GM21576 (cell line): ENCODE data around the gene WBP1L.
"Not testable (repeated sequence)": the region's sequence is repeated elsewhere in the genome, so short reads cannot be mapped to it uniquely, and the experiment has no call there.

Experiments used
- ATAC-seq: cut with Tn5 transposase; IDR thresholded peaks from one replicate; pipeline ENCODE4 v1.9.1; 2021; ENCODE audit warnings: mild to moderate bottlenecking, moderate library complexity; ENCODE audit not compliant: unreplicated experiment

The WBP1L gene

DNA sequence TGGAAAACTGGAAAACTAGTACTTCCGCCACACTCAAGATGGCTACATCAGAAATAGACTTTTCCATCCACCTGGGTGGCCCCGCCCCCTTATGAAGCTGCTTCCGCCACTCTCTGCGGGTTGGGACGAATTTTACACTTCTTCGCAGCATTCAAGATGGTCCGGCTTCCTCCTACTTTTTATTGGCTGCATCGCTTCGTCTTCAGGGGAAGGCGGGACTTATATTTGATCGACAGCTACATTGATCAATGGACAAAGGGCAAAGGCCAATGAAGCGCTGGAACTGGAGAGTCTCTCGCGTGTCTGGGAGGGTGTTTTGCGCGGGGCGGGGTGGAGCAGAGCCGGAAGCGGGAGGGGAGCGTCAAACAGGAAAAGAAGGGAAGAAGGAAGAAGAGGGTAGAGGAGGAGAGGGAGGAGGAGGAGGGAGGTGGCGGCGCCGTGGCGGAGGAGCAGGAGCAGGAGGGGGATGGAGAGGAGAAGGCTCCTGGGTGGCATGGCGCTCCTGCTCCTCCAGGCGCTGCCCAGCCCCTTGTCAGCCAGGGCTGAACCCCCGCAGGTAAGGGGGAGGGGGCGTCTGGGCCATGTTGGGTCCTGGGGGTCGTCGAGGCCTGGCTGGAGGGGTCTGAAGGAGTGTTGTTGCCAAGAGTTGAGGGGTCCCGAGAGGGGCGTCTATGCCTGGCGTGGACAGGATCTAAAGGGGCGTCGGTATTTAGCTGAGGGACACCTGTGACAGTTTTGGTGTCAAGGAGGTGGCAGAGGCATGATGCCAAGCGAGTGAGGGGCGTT, at the start of gene WBP1L:
Gene WBP1L, plus strand, starts transcription at position 361 of the 786 bp plus-strand sequence. Its CDS starts 106 bp downstream, at position 467.
- peak; percentile 96 for ATAC-seq

DNA sequence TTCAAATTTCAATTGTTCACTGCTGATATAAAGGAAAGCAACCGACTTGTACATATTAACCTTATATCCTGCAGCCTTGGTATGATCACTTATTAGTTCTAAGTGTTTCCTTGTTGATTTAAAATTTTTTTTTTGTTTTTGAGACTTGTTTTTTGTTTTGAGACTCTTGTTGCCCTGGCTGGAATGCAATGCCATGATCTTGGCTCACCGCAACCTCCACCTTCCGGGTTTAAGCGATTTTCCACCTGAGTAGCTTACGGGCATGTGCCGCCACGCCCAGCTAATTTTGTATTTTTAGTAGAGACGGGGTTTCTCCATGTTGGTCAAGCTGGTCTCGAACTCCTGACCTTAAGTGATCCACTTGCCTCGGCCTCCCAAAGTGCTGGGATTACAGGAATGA, 48.3 kb upstream of the WBP1L start:
- ATAC-seq = not testable (repeated sequence)

DNA sequence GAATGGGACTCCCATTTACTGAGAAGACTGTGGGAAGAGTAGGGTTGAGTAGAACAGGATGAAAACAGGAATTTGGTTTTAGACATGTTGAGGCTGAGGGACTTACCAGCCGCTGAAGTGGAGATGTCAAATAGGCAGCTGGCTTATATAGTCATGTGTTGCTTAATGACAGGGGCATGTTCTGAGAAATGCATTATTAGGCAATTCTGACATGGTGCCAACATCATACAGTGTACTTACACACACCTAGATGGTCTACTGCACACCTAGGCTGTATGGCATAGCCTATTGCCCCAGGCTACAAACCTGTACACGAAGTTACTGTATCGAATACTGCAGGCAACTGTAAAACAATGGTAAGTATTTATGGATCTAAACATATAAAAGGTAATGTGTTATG, 47.0 kb upstream of the WBP1L start:
- ATAC-seq = no peak

DNA sequence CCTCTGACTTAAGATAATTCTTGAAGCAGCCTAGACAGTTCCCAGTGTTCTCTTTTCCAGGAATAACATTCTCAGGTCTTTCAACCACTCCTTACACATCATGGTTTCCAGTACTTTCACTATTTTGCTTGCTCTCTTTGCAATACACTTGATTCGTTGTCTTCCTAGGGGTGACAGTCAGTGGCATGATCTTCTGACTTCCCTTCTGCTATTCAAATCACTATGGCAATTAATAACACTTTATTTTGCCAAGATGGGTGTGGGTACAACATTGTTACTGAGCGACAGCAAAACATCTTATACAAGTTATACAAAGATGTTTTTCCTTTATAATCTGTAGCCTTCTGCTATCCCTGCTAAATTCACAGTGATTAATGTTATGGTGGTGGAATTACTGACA, 44.9 kb upstream of the WBP1L start:
- no peak for ATAC-seq

DNA sequence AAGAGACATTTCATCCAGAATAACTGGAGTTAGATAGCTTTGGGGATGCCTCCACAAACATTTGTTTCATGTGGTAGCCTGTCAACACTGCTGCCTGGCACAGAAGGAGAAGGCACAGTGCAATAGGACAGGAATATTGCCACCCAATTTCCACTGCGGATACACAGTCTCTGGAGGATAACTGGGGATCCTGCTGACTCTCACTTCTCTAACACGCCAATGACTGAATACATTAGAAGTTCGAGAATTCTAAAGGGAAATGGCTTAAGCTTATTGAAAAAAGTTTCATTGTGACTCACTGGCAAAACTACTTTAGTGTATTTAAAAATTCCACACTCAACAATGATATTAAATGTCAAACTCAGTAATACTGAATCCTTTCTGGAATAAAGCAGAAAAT, 42.5 kb upstream of the WBP1L start:
- no peak for ATAC-seq

DNA sequence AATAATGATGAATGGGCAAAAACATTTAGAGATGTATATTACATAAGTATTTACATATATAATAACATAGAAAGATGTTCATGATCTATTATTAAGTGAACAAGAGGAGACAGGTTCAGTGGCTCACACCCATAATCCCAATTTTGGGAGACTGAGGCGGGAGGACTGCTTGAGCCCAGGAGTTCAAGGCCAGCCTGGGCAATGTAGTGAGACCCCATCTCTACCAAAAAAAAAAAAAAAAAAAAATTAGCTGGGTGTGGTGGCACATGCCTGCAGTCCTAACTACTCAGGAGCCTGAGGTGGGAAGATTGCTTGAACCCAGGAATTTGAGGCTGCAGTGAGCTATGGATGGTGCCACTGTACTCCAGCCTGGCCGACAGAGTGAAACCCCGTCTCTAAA, 42.0 kb upstream of the WBP1L start:
- no peak for ATAC-seq

DNA sequence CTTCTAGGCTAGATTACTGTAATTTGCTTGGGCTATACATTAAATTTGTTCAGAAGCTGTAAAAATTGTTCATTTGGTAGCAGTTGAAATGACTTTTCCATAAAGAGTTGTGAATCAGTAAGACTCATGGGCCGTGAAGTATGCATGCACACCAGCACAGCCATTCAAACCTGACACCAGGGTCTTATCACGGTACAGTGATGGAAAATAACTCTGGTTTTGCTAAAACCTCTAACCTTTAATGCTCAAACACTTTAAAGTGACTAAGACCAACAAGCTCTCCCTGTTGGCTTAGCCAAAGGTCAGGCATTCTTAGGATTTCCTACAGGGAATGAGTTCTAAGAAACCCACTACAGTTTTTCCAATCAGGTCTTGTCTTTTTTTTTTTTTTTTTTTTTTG, 41.0 kb upstream of the WBP1L start:
- no peak for ATAC-seq

DNA sequence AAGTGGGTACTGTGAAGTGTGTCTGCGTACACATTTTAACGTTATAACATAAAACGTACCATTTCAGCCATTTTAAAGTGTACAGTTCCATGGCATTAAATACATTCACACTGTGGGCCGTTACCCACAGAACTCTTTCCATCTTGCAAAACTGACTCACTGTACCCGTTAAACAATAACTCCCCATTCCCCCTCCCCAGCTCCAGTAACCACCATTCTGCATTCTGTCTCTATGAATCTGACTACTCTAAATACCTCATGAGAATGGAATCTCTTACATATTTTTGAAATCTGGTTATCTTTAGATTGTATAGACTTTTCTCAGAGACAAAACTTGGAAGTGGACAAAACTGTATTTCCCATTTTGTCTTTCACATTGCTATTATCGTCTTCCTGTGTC, 38.8 kb upstream of the WBP1L start:
- no peak for ATAC-seq

DNA sequence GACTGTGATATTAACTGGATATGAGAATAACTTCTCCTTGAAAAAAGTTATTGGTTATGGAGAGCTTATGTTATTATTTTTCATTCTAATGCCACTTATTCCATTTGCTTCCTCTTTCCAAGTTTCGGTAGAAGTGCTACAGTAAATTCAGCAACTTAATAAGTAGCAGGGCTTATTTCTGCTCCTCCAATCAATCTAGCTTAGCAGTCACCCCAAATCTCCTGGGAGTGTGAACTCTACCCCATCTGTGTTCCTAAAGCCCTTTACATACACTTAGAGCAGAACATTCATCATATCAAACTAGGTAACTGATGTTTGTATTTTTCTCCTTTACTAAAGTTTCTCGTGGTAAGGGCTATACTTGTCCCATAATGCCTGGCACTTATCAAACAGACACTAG, 38.2 kb upstream of the WBP1L start:
- no peak for ATAC-seq

DNA sequence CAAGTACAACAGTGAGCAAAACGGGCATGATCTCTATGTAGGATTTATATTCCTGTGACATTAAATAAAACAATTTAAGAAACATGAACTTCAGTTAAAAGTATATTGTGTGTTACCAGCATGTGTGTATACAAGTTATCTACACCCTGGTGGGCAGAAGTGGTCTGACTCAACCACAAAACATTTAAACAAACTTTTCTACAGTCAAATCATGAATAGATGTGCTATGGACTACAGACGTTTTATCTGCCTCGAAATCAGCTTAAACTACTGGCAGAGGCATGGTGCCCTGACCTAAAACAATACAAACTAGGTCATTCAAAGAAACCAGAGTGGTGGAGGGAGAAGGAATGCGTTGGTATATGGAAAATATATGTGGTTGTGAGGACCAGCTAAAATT, 33.1 kb upstream of the WBP1L start:
- no peak for ATAC-seq

DNA sequence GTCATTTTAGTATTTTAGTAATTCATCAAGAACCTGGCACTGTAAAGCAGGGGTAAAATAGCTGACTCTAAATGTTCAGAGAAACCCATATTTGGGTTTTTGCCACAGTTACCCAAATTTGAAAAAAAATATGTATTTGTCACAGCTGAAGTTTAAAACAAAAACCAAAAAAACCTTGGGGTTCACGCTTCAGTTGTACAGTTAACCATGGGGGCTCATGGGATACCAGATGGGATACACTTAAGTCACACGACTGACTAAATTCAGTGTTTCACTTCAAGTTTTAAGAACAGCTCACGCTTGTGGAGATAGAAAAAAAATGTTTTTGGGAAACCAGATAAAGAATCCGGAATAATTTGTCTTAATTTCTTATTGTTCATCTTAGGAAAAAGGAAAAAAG, 31.7 kb upstream of the WBP1L start:
- ATAC-seq = no peak

DNA sequence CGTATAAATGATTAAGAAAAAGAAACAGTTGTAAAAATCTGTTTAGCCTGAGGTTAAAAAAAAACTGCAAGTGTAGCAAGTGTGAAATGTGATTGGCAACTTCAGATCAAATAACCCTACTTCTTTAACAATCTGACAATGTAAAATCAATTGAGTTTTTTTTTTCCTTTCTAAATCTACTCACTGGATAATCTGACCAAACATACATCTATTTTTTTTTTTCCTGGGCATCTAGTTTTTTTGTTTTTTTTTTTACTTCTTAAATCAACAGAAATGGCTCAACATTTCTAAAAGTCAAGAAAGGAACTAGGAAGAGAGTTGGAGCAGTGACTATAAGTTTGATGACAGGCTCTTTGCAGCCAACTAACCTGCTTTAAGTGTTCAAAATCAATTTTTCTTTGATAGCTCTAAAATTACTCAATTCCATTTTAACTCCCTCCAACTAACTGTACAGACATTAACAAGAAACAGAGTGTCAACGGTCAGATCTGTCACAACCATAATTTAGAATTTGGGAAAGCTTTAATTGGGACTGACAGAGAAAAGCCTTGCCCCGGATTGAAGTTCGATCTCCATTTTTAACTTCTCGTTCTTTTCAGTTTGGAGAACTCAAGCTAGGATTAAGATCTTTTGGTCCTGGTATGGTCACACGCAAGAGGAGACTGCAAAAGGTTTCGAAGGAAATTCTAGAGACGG, 30.8 kb upstream of the WBP1L start:
- ATAC-seq = no peak

DNA sequence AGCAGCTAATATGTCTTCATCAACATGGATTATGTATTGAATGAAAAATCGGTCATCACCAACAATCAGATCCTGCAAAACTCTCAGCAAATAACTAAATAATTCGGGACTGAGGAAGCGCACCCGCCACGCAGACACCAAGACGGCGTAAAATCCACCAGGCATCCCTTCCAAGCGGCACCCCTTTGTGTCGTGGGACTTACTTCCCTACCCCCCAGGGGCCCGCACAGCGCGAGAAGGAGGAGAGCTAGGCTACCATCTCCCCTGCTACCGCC, 30.3 kb upstream of the WBP1L start:
- peak; percentile 33 for ATAC-seq

DNA sequence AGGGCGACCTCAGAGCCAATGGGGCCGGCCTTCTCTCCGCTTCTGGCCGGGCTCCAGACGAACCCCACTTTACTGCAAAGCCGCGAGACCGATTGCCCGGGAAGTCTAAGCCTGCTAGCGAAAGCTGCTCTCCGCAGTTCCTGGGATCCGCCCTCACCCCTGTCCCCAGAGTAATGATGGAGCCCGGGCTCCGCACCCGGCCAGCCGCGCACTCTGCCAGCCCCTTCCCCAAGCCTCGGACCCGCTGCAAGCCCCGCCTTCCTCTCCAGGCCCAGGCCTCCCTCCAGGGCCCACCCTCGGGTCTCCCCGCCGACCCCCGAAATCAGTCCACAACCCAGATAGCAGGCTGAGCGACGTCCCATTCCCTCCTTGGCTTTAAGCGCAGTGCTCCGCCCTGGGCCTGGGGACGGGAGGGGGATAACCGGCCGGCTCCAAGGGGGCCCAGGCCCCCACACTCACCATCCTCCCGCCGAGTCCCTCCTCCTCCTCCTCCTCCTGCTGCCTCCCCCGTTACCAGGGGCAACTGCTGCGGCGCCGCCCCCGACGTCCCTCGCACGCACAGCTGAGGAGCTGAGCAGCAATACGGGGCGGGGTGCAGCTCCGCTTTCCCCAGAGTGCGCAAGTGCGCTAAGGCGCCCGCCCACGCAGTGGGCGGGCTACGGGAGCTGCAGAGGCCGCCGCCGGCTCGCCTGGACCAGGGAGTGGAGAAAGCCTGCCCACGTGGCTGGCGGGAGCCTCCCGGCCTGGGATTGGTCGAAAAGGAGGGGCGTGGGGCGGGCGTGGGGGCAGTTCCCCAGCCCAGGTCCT, 29.7 kb upstream of the WBP1L start, which contains the start of gene ARL3:
Gene ARL3, minus strand, starts transcription at position 584 of the 807 bp plus-strand sequence. Its CDS starts 122 bp downstream, at position 462.
- ATAC-seq = peak; percentile 70

DNA sequence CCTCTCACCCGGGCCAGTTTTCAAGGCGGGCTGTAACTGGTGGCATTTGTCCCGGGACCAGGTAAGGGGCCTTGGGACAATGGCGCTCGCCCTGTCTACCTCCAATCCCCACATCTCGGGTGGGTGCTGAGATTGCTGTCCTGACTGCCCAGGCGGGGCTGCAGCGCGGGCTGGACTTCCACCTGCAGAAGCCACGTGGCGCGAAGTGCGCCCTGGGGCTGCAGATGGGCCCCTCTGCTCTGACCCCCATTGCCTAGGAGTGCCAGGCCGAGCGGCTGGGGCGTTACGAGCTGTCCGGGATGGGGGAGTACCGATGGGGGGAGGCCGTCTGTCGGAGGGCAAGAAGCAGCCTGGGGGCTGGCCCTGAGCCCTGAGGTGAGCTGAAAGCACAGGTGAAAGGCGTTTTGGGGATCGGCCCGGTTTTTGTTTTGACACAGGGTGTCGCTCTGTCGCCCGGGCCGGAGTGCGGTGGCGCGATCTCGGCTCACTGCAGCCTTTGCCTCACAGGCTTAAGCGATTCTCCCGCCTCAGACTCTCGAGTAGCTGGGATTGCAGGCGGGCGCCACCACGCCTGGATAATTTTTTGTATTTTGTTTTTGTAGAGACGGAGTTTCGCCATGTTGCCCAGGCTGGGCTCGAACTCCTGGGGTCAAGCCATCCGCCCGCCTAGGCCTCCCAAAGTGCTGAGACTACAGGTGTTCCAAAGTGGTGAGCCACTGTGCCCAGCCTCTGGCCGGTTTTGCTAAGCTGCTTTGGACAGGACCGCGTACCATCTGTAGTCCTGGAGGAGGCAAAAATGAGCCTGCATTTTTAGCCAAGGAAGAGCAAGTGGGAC, 28.9 kb upstream of the WBP1L start, which contains the start of gene SFXN2:
Gene SFXN2, plus strand, starts transcription at position 16 of the 835 bp plus-strand sequence. CDS start 12,001 bp downstream, outside the sequence.
- ATAC-seq = peak; percentile 28

DNA sequence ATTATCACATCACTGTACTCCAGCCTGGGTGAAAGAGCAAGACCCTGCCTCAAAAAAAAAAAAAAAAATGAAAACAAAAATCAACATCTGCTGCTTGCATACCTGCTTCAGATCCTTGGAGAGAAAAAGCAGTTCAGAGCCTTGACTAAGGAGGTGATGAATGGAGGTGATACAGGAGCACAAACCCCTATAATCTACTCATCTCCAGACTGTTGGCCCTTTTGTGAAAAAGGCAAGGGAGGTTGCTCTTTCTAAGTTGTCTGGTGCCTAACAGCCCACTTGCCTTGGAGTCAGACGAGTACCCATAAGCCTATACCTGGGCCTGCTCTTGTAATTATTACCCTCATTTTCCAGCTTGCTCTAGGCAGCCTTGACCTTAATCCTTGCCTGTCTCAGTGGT, 27.9 kb upstream of the WBP1L start:
- ATAC-seq = no peak

DNA sequence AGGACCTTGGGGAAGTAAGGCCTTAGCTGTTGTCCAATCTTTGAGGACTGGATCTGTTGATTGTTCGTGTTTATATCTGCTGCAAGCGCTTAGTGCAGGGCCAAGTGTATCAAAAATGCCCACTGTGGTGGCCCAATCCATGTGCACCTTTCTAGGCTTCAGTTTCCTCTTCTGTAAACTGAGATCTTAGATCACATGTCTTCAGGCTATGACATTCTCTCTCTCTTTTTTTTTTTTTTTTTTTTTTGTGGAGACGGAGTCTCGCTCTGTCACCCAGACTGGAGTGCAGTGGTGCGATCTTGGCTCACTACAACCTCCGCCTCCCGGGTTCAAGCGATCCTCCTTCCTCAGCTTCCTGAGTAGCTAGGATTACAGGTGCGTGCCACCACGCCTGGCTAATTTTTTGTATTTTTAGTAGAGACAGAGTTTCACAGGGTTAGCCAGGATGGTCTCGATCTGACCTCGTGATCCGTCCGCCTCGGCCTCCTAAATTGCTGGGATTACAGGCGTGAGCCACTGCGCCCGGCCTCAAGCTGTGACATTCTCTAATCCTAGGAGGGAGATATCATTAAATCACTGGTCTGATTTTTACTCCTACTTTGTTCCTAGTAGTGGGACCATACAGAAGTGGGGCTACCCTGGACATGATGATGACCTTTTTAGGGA, 26.7 kb upstream of the WBP1L start:
- ATAC-seq = not testable (repeated sequence)

DNA sequence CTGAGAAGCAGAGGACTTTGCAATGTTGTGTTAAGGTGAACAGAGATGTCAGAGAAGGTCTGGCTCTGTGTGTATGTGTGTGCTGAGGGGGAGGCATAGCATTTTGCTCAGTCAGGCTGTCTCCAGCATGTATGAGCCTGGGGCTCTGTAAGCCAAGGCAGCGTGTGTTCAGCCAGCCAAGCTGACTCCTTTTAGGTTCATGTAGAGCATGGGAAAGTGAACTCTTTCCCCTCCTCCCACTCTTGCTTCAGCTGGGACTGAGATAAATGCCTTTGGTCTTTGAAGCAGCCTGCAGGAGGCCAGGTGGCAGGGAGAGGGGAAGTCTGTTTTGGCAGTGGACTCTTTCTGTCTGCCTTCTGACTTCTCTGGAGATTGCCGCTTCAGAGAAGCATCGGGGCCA, 25.5 kb upstream of the WBP1L start:
- no peak for ATAC-seq

DNA sequence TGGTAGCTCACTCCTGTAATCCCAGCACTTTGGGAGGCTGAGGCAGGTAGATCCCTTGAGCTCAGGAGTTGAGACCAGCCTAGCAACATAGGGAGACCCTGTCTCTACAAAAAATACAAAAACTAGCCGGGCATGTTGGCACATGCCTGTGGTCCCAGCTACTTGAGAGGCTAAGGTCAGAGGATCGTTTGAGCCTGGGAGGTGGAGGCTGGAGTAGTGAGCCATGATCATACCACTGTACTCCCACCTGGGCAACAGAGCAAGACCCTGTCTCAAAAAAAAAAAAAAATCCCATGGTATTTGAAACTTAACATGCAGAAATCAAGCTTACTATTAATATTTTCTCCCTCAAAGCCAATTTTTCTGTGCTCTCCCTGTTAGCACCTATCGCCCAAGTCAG, 23.4 kb upstream of the WBP1L start:
- no peak for ATAC-seq

DNA sequence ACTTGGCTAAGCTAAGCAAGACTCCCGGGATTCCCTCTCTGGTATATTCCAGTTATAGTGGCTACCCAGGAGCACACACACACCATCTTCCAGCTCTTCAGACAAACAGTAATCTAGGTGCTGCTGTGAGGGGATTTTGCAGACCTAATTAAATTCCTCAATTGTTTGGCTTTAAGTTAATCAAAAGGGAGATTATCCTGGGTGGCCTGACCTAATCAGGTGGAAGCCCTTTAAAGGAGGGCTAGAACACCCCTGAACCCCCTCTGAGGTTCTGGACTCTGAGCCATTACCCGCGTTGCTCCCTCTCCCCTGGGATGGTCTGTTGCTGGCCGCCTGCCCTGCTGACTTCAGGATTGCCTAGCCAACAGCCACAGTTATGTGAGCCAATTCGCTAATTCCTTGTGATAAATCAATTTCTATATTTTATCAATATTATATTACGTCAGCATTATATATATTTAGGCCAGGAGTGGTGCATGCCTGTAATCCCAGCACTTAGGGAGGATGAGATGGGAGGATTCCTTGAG, 22.9 kb upstream of the WBP1L start:
- no peak for ATAC-seq
